GM18858 (cell line): ENCODE results near the gene SUSD6.
"Not testable (repeated sequence)": the region's sequence is repeated elsewhere in the genome, so short reads cannot be mapped to it uniquely, and the experiment has no call there.

ENCODE experiments used
- ATAC-seq: cut with Tn5 transposase; IDR thresholded peaks from one replicate; pipeline ENCODE4 v1.9.1; 2021; ENCODE audit not compliant: unreplicated experiment

SUSD6 gene

DNA sequence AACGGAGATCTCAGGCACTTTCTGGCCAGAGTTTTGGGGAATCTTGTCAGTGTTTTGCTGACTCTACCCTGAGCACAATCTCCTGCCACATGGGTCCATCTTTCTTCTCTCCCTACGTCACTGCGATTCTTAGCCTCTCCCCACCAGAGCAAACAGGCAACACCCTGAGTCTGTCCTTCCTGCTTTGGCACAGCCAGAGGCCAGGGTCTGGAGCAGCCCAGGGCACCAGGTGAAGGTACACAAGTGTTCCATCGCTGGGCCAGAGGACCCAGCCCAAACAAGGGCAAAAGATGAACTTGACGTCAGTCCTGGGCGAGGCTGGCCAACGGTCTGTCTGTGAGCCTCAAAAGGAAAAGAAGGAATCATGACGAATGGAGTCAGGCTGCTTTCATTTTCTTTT, 24.0 kb upstream of the SUSD6 start:
- ATAC-seq = no peak

- ATAC-seq = no peak
Observed at GRCh38 chr14:69591317-69591716, 20.1 kb upstream of the SUSD6 start.

DNA sequence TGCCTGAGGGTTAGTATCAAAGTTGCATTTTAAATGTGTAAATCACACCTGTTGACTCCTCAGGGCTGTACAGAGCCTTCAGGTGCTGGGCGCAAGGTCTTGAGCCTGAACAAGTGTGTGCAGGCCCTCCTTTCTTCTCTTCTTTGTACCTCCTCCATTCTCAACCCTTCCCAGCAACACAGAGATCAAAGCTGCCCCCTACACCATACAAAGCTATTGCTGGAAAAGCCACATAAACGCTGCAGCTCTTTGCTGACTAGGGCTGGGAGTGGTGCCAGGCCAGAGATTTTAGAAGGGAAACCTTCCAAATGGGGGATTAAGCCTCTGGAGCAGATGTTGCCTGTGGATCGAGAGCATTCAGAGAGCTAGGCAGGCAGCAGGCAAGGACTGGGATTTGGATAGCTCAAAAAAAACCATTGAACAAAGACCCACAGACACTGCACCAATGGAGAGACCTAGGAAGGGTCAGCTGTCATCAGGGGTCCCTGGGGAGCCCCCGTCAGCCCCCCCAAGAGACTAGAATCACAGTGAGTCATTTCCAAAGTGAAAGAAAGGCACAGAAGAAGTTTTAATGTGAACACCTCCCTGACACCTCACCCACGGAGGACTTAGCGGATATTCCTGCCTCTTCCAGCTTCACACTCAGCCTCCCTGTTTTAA, 18.2 kb upstream of the SUSD6 start:
- ATAC-seq = no peak

- no peak for ATAC-seq
Observed at GRCh38 chr14:69594846-69595245, 16.6 kb upstream of the SUSD6 start.

GRCh38 chr14:69595336-69595735, 16.1 kb upstream of the SUSD6 start:
- ATAC-seq = no peak

- not testable (repeated sequence) for ATAC-seq
Observed at GRCh38 chr14:69599431-69599830, 12.0 kb upstream of the SUSD6 start.

GRCh38 chr14:69600304-69600891, 11.0 kb upstream of the SUSD6 start:
- ATAC-seq = no peak

- ATAC-seq = no peak
Observed at GRCh38 chr14:69605738-69606137, 5.7 kb upstream of the SUSD6 start.

- no peak for ATAC-seq
Observed at GRCh38 chr14:69606258-69607184, 4.9 kb upstream of the SUSD6 start.

GRCh38 chr14:69610020-69610873, 1.1 kb upstream of the SUSD6 start:
- no peak for ATAC-seq

- no peak for ATAC-seq
Observed at GRCh38 chr14:69610874-69611171, 573 bp upstream of the SUSD6 start.

DNA sequence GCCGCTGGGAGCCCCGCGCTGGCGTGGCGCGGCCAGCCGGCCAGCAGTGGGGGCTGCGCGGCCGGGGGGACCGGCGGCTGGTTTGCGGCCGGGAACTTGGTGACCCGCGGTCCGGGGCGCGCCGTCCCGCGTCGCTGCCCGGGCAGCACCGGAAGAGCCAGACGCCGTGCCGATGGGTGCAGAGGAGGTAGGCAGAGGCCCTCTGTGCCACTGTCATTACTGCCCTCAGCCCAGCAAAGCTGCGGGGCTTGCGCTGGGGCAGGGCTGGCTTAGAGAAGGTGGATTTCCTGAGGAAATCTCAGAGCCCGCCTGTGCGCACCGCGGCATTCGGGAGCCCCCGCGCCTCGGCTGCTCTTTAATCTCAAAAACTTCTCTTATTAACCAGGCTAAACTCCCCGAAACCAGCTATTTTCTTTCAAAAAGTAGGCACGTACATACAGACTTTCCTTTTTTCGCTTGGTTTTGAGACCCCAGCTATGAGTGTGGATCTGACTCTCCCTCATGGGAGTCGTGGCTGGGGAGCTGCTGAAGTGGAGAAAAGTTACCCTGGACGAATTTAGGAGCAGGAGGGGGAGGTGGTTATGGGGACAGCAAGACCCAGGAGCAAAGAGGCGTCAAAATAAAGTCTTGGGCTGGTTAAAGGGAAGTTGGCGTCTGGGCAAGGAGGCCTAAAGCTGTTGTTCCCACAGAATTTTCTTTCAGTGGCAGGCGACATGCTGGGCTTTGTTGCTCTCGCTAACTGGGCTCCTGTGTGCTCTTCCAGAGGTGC, 802 bp downstream of the SUSD6 start:
- ATAC-seq = no peak

DNA sequence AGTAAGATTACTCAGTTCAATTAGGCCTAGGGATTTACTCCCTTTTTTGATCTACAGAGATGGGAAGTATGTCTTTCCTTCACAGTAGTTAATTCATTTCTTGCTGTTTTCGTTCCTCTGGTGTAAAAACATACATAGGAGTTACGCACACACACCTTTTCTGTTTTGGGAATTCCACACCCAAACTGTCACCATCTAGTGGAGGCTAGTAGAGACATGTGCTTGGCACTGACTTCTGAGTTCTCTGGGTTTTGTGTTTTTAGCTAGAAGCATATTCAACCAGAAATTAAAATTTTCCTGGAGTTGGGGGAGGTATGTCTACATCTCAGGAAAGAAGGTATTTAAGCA, 1.4 kb downstream of the SUSD6 start:
- no peak for ATAC-seq

DNA sequence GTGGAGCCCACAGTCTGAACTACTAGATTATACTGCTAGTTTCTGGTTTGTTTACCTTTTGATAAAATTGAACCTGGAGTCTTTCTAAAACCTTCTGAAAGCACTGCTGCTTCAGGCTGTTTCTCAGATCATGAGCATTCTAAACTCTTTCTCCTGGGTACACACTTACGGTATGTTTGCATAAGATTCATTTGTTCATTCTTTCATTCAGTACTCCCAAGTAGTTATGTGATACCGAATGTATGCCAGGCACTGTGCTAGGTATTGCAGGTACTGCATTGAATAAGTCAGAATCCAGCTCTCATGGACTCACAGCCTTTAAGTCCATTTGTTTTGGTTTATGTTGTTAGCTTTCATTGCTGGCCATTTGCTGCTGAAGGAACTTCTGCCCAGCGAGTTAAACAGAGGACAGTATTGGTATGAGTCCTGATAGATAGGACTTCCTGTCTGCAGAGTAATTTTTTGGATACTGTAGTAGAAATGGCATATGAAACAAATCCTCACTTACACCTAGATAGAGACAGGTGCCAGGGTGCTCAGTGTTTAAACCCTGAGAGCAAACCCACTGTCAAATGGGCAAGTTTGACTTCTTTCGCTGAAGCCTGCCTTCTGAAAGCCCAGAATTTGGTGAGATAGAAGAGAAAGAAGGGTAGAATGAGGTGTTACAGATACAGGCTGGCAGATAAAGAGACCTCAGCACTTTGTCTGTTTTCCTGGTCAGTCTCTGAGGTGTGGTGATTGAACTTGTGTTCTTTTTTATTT, 2.1 kb downstream of the SUSD6 start:
- ATAC-seq = no peak

GRCh38 chr14:69614592-69614991, 3.2 kb downstream of the SUSD6 start:
- ATAC-seq = no peak

- ATAC-seq = no peak
Observed at GRCh38 chr14:69615121-69615495, 3.7 kb downstream of the SUSD6 start.

- ATAC-seq = peak; percentile 54
Observed at GRCh38 chr14:69615496-69616407, 4.4 kb downstream of the SUSD6 start.

- no peak for ATAC-seq
Observed at GRCh38 chr14:69616408-69616773, 5.0 kb downstream of the SUSD6 start.

- no peak for ATAC-seq
Observed at GRCh38 chr14:69617796-69618195, 6.4 kb downstream of the SUSD6 start.
